GM15510 (cell line): ENCODE data around the gene CLSTN2.

Experiments
- POLR2A ChIP-seq: IDR thresholded peaks from 3 replicates; pipeline ENCODE4 v1.6.1; 2011; ENCODE audit warnings: borderline replicate concordance; ENCODE audit not compliant: insufficient read length; ENCODE audit errors: extremely low read depth

CLSTN2 gene

GRCh38 chr3:140206196-140207040, 271.4 kb downstream of the CLSTN2 start:
- no peak for TF ChIP-seq POLR2A

GRCh38 chr3:140207541-140207940, 272.6 kb downstream of the CLSTN2 start:
- TF ChIP-seq POLR2A = no peak

GRCh38 chr3:140216249-140216648, 281.3 kb downstream of the CLSTN2 start:
- no peak for TF ChIP-seq POLR2A

GRCh38 chr3:140219291-140219690, 284.3 kb downstream of the CLSTN2 start:
- no peak for TF ChIP-seq POLR2A

GRCh38 chr3:140219923-140220452, 285.0 kb downstream of the CLSTN2 start:
- TF ChIP-seq POLR2A = no peak

- TF ChIP-seq POLR2A = no peak
These were observed 288.2 kb downstream of the CLSTN2 start for GRCh38 chr3:140223197-140223596.

- TF ChIP-seq POLR2A = no peak
These were observed 288.6 kb downstream of the CLSTN2 start for GRCh38 chr3:140223631-140224030.

- TF ChIP-seq POLR2A = no peak
These were observed 289.3 kb downstream of the CLSTN2 start for GRCh38 chr3:140224307-140224706.

- TF ChIP-seq POLR2A = no peak
These were observed 291.0 kb downstream of the CLSTN2 start for GRCh38 chr3:140225996-140226395.

GRCh38 chr3:140233702-140234101, 298.7 kb downstream of the CLSTN2 start:
- TF ChIP-seq POLR2A = no peak

- no peak for TF ChIP-seq POLR2A
These were observed 299.3 kb downstream of the CLSTN2 start for GRCh38 chr3:140234256-140234655.

- TF ChIP-seq POLR2A = no peak
These were observed 302.0 kb downstream of the CLSTN2 start for GRCh38 chr3:140236836-140237501.

- no peak for TF ChIP-seq POLR2A
These were observed 303.8 kb downstream of the CLSTN2 start for GRCh38 chr3:140238646-140239314.

- no peak for TF ChIP-seq POLR2A
These were observed 307.9 kb downstream of the CLSTN2 start for GRCh38 chr3:140242818-140243276.

- TF ChIP-seq POLR2A = no peak
These were observed 308.6 kb downstream of the CLSTN2 start for GRCh38 chr3:140243575-140243974.
